ENCODE data around the gene KRT17.
"Not testable (repeated sequence)": the region's sequence is repeated elsewhere in the genome, so short reads cannot be mapped to it uniquely, and the experiment has no call there.

- not testable (repeated sequence) for TF ChIP-seq YY1 (IDR thresholded peaks at IDR 0.05; ENCODE audit: borderline replicate concordance in 1 of 3, control insufficient read depth in 1 of 3, extremely low read depth in 1 of 3, insufficient read depth in 3 of 3, insufficient read length in 1 of 3, insufficient replicate concordance in 2 of 3, low read depth in 1 of 3, low read length in 2 of 3); TCF7 (IDR thresholded peaks at IDR 0.05; ENCODE audit: borderline replicate concordance); ATF3 (IDR thresholded peaks at IDR 0.05); ATF3 (CRISPR knock-in tag; conservative IDR thresholded peaks at IDR 0.05); POLR2A (conservative IDR thresholded peaks at IDR 0.05); RAD51 (IDR thresholded peaks at IDR 0.05; ENCODE audit: borderline replicate concordance, low read depth); STAG1 (CRISPR knock-in tag; IDR thresholded peaks at IDR 0.05; ENCODE audit: borderline replicate concordance); FOXM1 (IDR thresholded peaks at IDR 0.05; ENCODE audit: low read depth); FOXM1 (CRISPR knock-in tag; IDR thresholded peaks at IDR 0.05; ENCODE audit: low read depth); TGIF2 (CRISPR knock-in tag; IDR thresholded peaks at IDR 0.05); LARP7 (IDR thresholded peaks at IDR 0.05); ZBTB49 (CRISPR knock-in tag; IDR thresholded peaks at IDR 0.05; ENCODE audit: borderline replicate concordance); MTA2 (IDR thresholded peaks at IDR 0.05; ENCODE audit: low read depth)
Observed at GRCh38 chr17:41614767-41615166, 9.6 kb downstream of the KRT17 start.
